ENCODE data around the gene CCDC107. TPM values are rescaled to one million over a fixed set of nuclear protein-coding genes. Genes with fewer than 3 reads are reported as not detected.

CCDC107 gene
- total and polyA plus RNA-seq, 4 donors = 5.4 to 20.2 (median 10.4) TPM

DNA sequence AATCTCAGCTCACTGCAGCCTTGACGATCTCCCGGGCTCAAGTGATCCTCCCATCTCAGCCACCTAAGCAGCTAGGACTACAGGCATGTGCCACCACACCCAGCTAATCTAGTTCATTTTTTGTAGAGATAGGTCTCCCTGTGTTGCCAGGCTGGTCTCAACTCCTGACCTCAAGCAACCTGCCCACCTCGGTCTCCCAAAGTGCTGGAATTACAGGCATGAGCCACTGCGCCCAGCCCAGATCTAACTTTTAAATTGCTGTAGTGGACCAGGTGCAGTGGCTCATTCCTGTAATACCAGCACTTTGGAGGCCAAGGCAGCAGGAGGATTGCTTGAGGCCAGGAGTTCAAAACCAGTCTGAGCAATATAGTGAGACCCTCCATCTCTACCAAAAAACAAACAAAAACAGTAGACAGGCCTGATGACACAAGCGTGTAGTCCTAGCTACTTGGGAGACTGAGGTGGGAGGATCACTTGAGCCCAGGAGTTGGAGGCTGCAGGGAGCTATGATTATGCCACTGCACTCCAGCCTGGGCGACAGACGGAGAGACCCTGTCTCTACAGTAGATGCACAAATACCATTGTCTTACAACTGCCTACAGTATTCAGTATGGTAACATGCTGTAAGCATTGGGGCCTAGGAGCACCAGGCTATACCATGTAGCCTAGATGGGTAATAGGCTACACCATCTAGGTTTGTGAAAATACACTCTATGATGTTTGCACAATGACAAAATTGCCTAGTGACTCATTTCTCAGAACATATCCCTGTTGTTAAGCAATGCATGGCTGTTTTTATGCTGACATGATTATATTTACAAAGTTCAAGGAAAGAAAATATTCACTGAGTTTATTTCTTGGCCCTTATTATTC, 5.9 kb upstream of the CCDC107 start:
- no peak overlapping the region for H3K4me3 ChIP-seq (ENCODE audit: low read depth in 1 of 3, low read length in 3 of 3)

DNA sequence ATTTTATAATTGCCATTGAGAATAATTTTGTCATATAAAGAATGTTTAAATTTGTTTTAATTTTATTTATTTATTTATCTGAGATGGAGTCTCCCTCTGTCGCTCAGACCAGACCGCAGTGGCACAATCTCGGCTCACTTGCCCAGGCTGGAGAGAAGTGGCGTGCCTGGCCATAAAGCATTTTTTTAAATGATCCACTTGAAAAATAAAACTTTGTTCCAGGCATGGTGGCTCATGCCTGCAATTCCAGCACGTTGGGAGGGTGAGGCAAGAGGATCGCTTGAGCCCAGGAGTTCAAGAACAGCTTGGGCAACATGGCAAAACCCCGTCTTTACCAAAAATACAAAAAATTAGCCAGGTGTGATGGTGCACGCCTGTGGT, 5.3 kb upstream of the CCDC107 start:
- no peaks in the 10 kb centered on the region for H3K27me3 ChIP-seq (ENCODE audit: control insufficient read depth in 4 of 4, insufficient read depth in 4 of 4, low read length in 3 of 4)
- no peak overlapping the region for H3K27ac ChIP-seq (ENCODE audit: low read depth in 1 of 2, low read length in 2 of 2)
- no peak for DNase-seq (ENCODE audit: low spot score)
- H3K9ac ChIP-seq (ENCODE audit: low read depth in 1 of 2, low read length in 2 of 2) = no peak overlapping the region
- TF ChIP-seq JUND (IDR thresholded peaks at IDR 0.05) = peak in 1 of 2 donors; percentile 2
- no peak for TF ChIP-seq FOXA1 (IDR thresholded peaks at IDR 0.05)
- peaks cover 0 to 7% (median 1%) of the 10 kb centered on the region in 4 donors for H3K4me1 ChIP-seq (ENCODE audit: control insufficient read depth in 4 of 4, insufficient read depth in 4 of 4, low read length in 3 of 4)
- no peaks in the 10 kb centered on the region for H3K9me3 ChIP-seq (ENCODE audit: control insufficient read depth in 4 of 4, low read length in 3 of 4)
- no peak overlapping the region for H3K4me3 ChIP-seq (ENCODE audit: low read depth in 1 of 3, low read length in 3 of 3)
- WGBS = 86% methylated on average over 8 of the region's 8 CpGs
- H3K36me3 ChIP-seq (ENCODE audit: control insufficient read depth in 4 of 4, insufficient read depth in 3 of 4, low read depth in 1 of 4, low read length in 3 of 4) = no peaks in the 10 kb centered on the region

More for the DNA sequence above, 5.9 kb upstream of the CCDC107 start:
- Histone ChIP-seq H3K36me3 (ENCODE audit: control insufficient read depth in 4 of 4, insufficient read depth in 3 of 4, low read depth in 1 of 4, low read length in 3 of 4) (no peaks in the 10 kb centered on the region), H3K27ac (ENCODE audit: low read depth in 1 of 2, low read length in 2 of 2) (peak overlapping the region in 1 of 2 donors; percentile 12), H3K9ac (ENCODE audit: low read depth in 1 of 2, low read length in 2 of 2) (no peak overlapping the region), H3K27me3 (ENCODE audit: control insufficient read depth in 4 of 4, insufficient read depth in 4 of 4, low read length in 3 of 4) (no peaks in the 10 kb centered on the region), H3K9me3 (ENCODE audit: control insufficient read depth in 4 of 4, low read length in 3 of 4) (no peaks in the 10 kb centered on the region), H3K4me1 (ENCODE audit: control insufficient read depth in 4 of 4, insufficient read depth in 4 of 4, low read length in 3 of 4) (peaks cover 0 to 5% (median 1%) of the 10 kb centered on the region in 4 donors)
- 84% methylated on average over 7 of the region's 7 CpGs for WGBS
- no peak for DNase-seq (ENCODE audit: low spot score)
- TF ChIP-seq, protein P1, sequence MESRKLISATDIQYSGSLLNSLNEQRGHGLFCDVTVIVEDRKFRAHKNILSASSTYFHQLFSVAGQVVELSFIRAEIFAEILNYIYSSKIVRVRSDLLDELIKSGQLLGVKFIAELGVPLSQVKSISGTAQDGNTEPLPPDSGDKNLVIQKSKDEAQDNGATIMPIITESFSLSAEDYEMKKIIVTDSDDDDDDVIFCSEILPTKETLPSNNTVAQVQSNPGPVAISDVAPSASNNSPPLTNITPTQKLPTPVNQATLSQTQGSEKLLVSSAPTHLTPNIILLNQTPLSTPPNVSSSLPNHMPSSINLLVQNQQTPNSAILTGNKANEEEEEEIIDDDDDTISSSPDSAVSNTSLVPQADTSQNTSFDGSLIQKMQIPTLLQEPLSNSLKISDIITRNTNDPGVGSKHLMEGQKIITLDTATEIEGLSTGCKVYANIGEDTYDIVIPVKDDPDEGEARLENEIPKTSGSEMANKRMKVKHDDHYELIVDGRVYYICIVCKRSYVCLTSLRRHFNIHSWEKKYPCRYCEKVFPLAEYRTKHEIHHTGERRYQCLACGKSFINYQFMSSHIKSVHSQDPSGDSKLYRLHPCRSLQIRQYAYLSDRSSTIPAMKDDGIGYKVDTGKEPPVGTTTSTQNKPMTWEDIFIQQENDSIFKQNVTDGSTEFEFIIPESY (IDR thresholded peaks at IDR 0.05) = no peak
- TF ChIP-seq FOXA2 (IDR thresholded peaks at IDR 0.05) (peak; percentile 55), REST (IDR thresholded peaks at IDR 0.05) (no peak), HNF4A (conservative IDR thresholded peaks at IDR 0.05) (peak in 1 of 2 donors; percentile 50), RXRA (IDR thresholded peaks at IDR 0.05) (peak in 1 of 2 donors; percentile 44), SP1 (IDR thresholded peaks at IDR 0.05) (peak; percentile 9), JUND (IDR thresholded peaks at IDR 0.05) (peak; percentile 78 to 87), YY1 (IDR thresholded peaks at IDR 0.05) (peak; percentile 43)

- Histone ChIP-seq H3K9ac (ENCODE audit: low read depth in 1 of 2, low read length in 2 of 2) (no peak overlapping the region), H3K36me3 (ENCODE audit: control insufficient read depth in 4 of 4, insufficient read depth in 3 of 4, low read depth in 1 of 4, low read length in 3 of 4) (no peaks in the 10 kb centered on the region), H3K27ac (ENCODE audit: low read depth in 1 of 2, low read length in 2 of 2) (no peak overlapping the region), H3K27me3 (ENCODE audit: control insufficient read depth in 4 of 4, insufficient read depth in 4 of 4, low read length in 3 of 4) (no peaks in the 10 kb centered on the region), H3K4me1 (ENCODE audit: control insufficient read depth in 4 of 4, insufficient read depth in 4 of 4, low read length in 3 of 4) (peaks cover 0 to 7% (median 1%) of the 10 kb centered on the region in 4 donors), H3K9me3 (ENCODE audit: control insufficient read depth in 4 of 4, low read length in 3 of 4) (no peaks in the 10 kb centered on the region), H3K4me3 (ENCODE audit: low read depth in 1 of 3, low read length in 3 of 3) (no peak overlapping the region)
- DNase-seq (ENCODE audit: low spot score) = no peak
- TF ChIP-seq FOXA1 (IDR thresholded peaks at IDR 0.05) (no peak), FOXA2 (IDR thresholded peaks at IDR 0.05) (no peak), ATF3 (IDR thresholded peaks at IDR 0.05) (no peak)
- 94% methylated on average over 2 of the region's 2 CpGs for WGBS
Observed at GRCh38 chr9:35653611-35654010, 4.5 kb upstream of the CCDC107 start.
